HEK293 (cell line): ENCODE measurements around the gene SPATA24.
"Not testable (repeated sequence)": the region's sequence is repeated elsewhere in the genome, so short reads cannot be mapped to it uniquely, and the experiment has no call there.

Experiments
- CTCF ChIA-PET: fragments of 350-600 bp; formaldehyde crosslinking; extraction: SDS; loops from one replicate; lab custom pipeline; 2021; ENCODE audit warnings: antibody characterized with exemption; lab: Yijun Ruan, JAX
- POLR2A ChIA-PET: fragments of 300-600 bp; formaldehyde crosslinking; extraction: SDS; loops from one replicate; lab custom pipeline; 2020; ENCODE audit warnings: antibody characterized with exemption, inconsistent platforms; lab: Yijun Ruan, JAX
- H3K27ac ChIP-seq: fragments of 200-500 bp; sonication (Bioruptor generic); 2 replicates; pipeline ENCODE4 v1.5.1; 2014; ENCODE audit warnings: low read depth, low read length, control low read depth, inconsistent platforms; ENCODE audit errors: extremely low read depth
- H3K36me3 ChIP-seq, 2 experiments: fragments of 200-500 bp in 1 of 2; sonication (Bioruptor generic) in 1 of 2; 1 replicate in 1 of 2; 2 replicates in 1 of 2; pipeline ENCODE4 v1.5.1; 2014 to 2017; ENCODE audit warnings: inconsistent platforms in 2 of 2, low read length in 2 of 2; ENCODE audit not compliant: control insufficient read depth in 2 of 2, insufficient read depth in 1 of 2
- H3K4me1 ChIP-seq: fragments of 200-500 bp; sonication (Bioruptor generic); 2 replicates; pipeline ENCODE4 v1.5.1; 2014; ENCODE audit warnings: mild to moderate bottlenecking, low read length, inconsistent platforms; ENCODE audit not compliant: control insufficient read depth, insufficient read depth
- H3K4me3 ChIP-seq: 2 replicates; pipeline ENCODE4 v1.5.1; 2011; ENCODE audit warnings: low read depth, mild to moderate bottlenecking, control low read depth, low read length, moderate library complexity
- H3K9me3 ChIP-seq: fragments of 200-500 bp; sonication (Bioruptor generic); 2 replicates; pipeline ENCODE4 v1.5.1; 2014; ENCODE audit warnings: low read depth, low read length, inconsistent platforms; ENCODE audit not compliant: control insufficient read depth, insufficient read depth
- CTCF ChIP-seq: fragments of 450-650 bp; formaldehyde crosslinking; IDR thresholded peaks from 2 replicates; pipeline ENCODE4 v1.5.1; 2016; ENCODE audit warnings: missing biosample characterization, missing genetic modification characterization
- HOXD13 ChIP-seq: sonication (generic); formaldehyde crosslinking; IDR thresholded peaks from 2 replicates; pipeline ENCODE4 v1.8.0; 2022; ENCODE audit warnings: missing genetic modification reagents, borderline replicate concordance
- PATZ1 ChIP-seq: fragments of 450-650 bp; formaldehyde crosslinking; IDR thresholded peaks from 2 replicates; pipeline ENCODE4 v1.5.1; 2016; ENCODE audit warnings: missing biosample characterization, missing genetic modification characterization
- ZFP3 ChIP-seq: fragments of 450-650 bp; formaldehyde crosslinking; IDR thresholded peaks from 2 replicates; pipeline ENCODE4 v1.5.1; 2016; ENCODE audit warnings: low read depth, missing biosample characterization, missing genetic modification characterization
- ZIC2 ChIP-seq: fragments of 450-650 bp; formaldehyde crosslinking; IDR thresholded peaks from 2 replicates; pipeline ENCODE4 v1.5.1; 2016; ENCODE audit warnings: missing biosample characterization, missing genetic modification characterization
- ZNF169 ChIP-seq: fragments of 450-650 bp; formaldehyde crosslinking; IDR thresholded peaks from 2 replicates; pipeline ENCODE4 v1.5.1; 2016; ENCODE audit warnings: missing biosample characterization, missing genetic modification characterization
- ZNF366 ChIP-seq: fragments of 450-650 bp; formaldehyde crosslinking; conservative IDR thresholded peaks from 2 replicates; pipeline ENCODE4 v1.5.1; 2016; ENCODE audit warnings: missing biosample characterization, missing genetic modification characterization
- ZNF398 ChIP-seq: fragments of 450-650 bp; formaldehyde crosslinking; IDR thresholded peaks from 2 replicates; pipeline ENCODE4 v1.5.1; 2017; ENCODE audit warnings: missing biosample characterization, missing genetic modification characterization
- ZNF548 ChIP-seq: fragments of 450-650 bp; formaldehyde crosslinking; IDR thresholded peaks from 2 replicates; pipeline ENCODE4 v1.5.1; 2016; ENCODE audit warnings: missing biosample characterization, missing genetic modification characterization
- ZNF704 ChIP-seq: fragments of 450-650 bp; formaldehyde crosslinking; IDR thresholded peaks from 2 replicates; pipeline ENCODE4 v1.5.1; 2016; ENCODE audit warnings: missing biosample characterization, missing genetic modification characterization
- ZNF76 ChIP-seq: fragments of 450-650 bp; formaldehyde crosslinking; IDR thresholded peaks from 2 replicates; pipeline ENCODE4; 2016; ENCODE audit warnings: low read depth, missing biosample characterization, missing genetic modification characterization, borderline replicate concordance
- ZNF768 ChIP-seq: fragments of 450-650 bp; formaldehyde crosslinking; IDR thresholded peaks from 2 replicates; pipeline ENCODE4 v1.5.1; 2018; ENCODE audit warnings: missing biosample characterization, mild to moderate bottlenecking, missing genetic modification characterization
- ZSCAN18 ChIP-seq: fragments of 450-650 bp; formaldehyde crosslinking; IDR thresholded peaks from 2 replicates; pipeline ENCODE4 v1.5.1; 2016; ENCODE audit warnings: missing biosample characterization, missing genetic modification characterization

The SPATA24 gene

GRCh38 chr5:139388198-139388821 is 15.6 kb downstream of the SPATA24 start (continued):
- TF ChIP-seq ZNF366 (tag by site-specific recombination) = no peak
- TF ChIP-seq ZFP3 = no peak
- no peak; the same call in 1 of the 2 replicates for TF ChIP-seq ZNF76 (tag by site-specific recombination)
- TF ChIP-seq ZNF548 (tag by site-specific recombination) = no peak
- no peak for TF ChIP-seq ZNF169
- TF ChIP-seq HOXD13 (CRISPR knock-in tag) = no peak
- 0 out of 2 replicates have a peak, but pooled peaks have one; percentile 28 for TF ChIP-seq PATZ1
- TF ChIP-seq ZNF398 (tag by site-specific recombination) = peak; percentile 52; the same call in 1 of the 2 replicates
- TF ChIP-seq, all 188 proteins: peak for 13

GRCh38 chr5:139387611-139388197 is 16.2 kb downstream of the SPATA24 start:
- no peak overlapping the region for H3K4me3 ChIP-seq
- H3K9me3 ChIP-seq = no peaks in the 10 kb centered on the region
- ChIA-PET POLR2A (interaction anchor here (0.6 kb wide), 1 partner anchor 809 kb away, joined by 3 read pairs; no protein-coding TSS in a partner anchor), CTCF (interaction anchor here (0.8 kb wide), 1 partner anchor 15 kb away, joined by 3 read pairs; no protein-coding TSS in a partner anchor)
- no peaks in the 10 kb centered on the region for H3K36me3 ChIP-seq
- TF ChIP-seq ZSCAN18 (tag by site-specific recombination) (no peak), ZNF768 (tag by site-specific recombination) (no peak), ZNF704 (no peak), CTCF (no peak), ZIC2 (tag by site-specific recombination) (peak; percentile 25; the same call in 1 of the 2 replicates)
- H3K27ac ChIP-seq = no peak overlapping the region
- no peaks in the 10 kb centered on the region for H3K4me1 ChIP-seq

- not testable (repeated sequence) for H3K36me3 ChIP-seq, H3K27ac ChIP-seq, H3K9me3 ChIP-seq, H3K4me1 ChIP-seq, H3K4me3 ChIP-seq
- ChIA-PET POLR2A (interaction anchor here (1.1 to 1.6 kb wide), 2 partner anchors 14 to 45 kb away, joined by 3 to 4 read pairs; partner anchors contain the start of gene PAIP2), CTCF (interaction anchor here (0.8 to 1.6 kb wide), 2 partner anchors 15 to 101 kb away, joined by 3 read pairs; no protein-coding TSS in a partner anchor)
Observed at GRCh38 chr5:139386956-139387355, 16.9 kb downstream of the SPATA24 start.
